Inflammatory macrophage treated with lipopolysaccharide for 4 hours (primary cell): Measurements from ENCODE around the gene WFDC8.

Experiments used
- DNase-seq: peaks from one replicate; pipeline ENCODE4 v3.0.0-alpha.2; 2020

The WFDC8 gene

DNA sequence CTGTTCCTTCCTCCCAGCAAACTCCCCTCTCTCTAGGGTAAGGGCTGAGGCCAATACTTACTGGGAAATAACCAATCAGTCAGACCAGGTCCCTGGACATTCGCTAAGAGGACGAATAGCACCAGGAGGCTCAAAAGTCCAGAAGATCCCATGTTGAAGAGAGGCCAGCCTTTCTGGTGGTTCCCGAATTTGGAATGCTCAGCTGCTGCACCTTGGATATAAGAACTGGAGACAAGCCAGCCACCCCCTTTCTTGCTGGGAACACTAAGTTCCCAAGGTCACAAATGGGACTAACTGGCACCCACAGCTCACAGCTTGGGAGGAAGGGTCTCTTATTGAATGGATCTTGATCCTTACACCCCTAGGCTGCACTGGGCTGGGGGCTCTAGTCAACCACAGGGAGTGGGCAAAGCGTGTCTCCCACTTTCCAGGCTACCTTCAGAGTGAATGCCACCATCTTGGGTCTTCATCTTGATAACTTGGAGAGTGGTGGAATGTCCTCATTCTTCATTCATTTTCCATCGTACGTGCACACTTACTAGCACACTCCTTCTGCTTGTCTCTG lies 31.8 kb downstream of the WFDC8 start, which contains the start of gene EPPIN:
Gene EPPIN, minus strand, starts transcription at position 196 of the 565 bp plus-strand sequence. Its CDS starts 44 bp downstream, at position 152.
- no peak for DNase-seq

- peak; percentile 22 for DNase-seq
Measured at GRCh38 chr20:45545754-45546453, 33.2 kb downstream of the WFDC8 start.

GRCh38 chr20:45545351-45545750 lies 33.7 kb downstream of the WFDC8 start:
- no peak for DNase-seq

DNA sequence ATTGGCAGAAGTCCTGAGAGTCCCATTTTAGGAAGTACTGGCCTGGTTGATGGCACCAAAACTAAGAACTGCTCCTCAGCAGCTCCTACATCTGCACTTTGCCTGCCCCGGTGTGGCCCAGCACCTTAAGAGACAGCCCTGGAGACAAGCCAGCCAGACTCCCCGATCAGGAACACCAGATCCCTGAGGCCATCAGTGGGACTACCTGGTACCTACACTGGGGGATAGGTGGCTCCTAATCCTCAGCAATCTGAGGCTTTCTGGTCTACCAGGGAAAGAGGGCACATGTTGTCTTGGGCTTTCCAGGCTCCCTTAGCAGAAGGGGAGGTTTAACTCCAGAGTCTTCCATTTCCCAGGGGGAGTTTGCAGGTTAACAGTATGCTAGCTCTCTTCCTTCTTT lies 39.7 kb downstream of the WFDC8 start, which contains the start of gene WFDC6:
Gene WFDC6, minus strand, starts transcription at position 101 of the 400 bp plus-strand sequence. Its CDS starts 75 bp downstream, at position 26.
- DNase-seq = no peak

DNA sequence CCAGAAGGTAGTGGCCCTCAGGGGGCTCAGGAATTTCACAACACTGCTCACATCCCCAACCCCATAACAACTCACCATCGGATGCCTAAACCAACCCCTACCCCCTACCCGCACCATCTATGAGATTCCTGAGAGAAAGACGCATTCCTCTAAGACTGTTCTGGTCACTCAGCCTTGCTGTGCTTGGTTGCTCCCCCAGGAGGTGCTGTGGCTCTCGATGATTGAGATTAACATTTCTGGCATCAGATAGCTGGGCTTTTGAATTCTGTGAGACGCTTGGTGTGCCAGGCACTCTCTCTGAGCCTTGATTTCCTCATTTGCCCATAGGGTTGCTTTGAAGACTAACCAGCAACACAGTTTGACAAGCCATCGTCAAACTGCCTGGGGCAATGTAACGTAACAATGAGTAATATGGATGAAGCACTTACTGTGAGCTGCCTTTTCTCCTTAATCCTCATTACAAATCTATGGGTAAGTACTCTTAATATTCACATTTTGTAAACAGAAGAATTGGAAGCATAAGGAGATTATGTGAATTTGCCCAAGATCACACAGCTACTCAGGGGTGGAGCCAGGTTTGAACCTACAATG lies 40.8 kb downstream of the WFDC8 start:
- DNase-seq = no peak

GRCh38 chr20:45527294-45527693 lies 51.8 kb downstream of the WFDC8 start:
- DNase-seq = no peak

DNA sequence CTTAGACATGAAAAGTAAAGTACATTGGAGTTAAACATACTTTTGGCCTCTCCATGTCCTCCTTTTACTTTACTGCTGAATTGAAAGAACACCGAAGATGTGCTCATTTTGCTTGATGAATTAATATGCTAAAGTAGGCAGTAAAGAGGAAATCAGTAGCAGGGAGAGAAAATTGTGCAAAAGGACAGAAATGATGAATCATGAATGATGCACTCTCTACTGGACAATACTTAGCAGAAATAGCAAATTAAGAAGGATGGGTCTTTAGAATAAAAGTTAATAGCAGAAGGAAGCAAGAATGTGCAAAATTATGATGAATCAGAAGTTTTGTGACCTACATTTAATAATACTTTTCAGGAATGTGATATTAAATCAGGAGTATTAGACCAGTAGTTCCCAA lies 55.3 kb downstream of the WFDC8 start:
- peak; percentile 64 for DNase-seq

- DNase-seq = no peak
Measured at GRCh38 chr20:45518282-45518681, 60.8 kb downstream of the WFDC8 start.

- no peak for DNase-seq
Measured at GRCh38 chr20:45515147-45515913, 63.8 kb downstream of the WFDC8 start, which contains the start of gene SPINT3. SPINT3 (minus strand) TSS chr20:45515622; CDS start chr20:45515608, 14 bp downstream.

- DNase-seq = peak; percentile 78
Measured at GRCh38 chr20:45510242-45510862, 68.7 kb downstream of the WFDC8 start.

- DNase-seq = no peak
Measured at GRCh38 chr20:45509091-45509490, 70.0 kb downstream of the WFDC8 start.

- no peak for DNase-seq
Measured at GRCh38 chr20:45508068-45508886, 70.8 kb downstream of the WFDC8 start.

GRCh38 chr20:45507011-45507820 lies 71.9 kb downstream of the WFDC8 start:
- DNase-seq = peak; percentile 93

- no peak for DNase-seq
Measured at GRCh38 chr20:45506398-45506797, 72.7 kb downstream of the WFDC8 start.

GRCh38 chr20:45503403-45503802 lies 75.7 kb downstream of the WFDC8 start:
- peak; percentile 82 for DNase-seq

DNA sequence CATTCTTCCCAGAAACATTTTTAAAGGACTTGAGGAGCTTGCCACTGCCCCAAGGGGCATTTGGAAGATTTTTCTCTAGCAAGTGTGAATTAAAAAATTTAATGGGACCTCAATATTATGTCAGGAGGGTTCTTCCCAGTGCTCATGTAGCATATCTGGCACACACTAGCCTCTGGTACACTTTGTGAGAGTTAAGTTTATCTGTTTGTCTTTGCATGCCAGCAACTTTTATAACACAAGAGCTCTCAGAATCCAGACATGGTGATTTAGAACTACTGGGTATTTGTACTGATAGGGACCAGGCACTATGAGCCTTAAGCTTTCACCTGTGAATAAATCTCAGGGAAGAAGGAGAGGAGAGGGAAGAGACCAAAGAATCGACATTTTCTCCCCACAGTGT lies 76.5 kb downstream of the WFDC8 start:
- no peak for DNase-seq
